ENCODE data around the gene ARSG.
"Not testable (repeated sequence)": the region's sequence is repeated elsewhere in the genome, so short reads cannot be mapped to it uniquely, and the experiment has no call there.

ARSG gene

DNA sequence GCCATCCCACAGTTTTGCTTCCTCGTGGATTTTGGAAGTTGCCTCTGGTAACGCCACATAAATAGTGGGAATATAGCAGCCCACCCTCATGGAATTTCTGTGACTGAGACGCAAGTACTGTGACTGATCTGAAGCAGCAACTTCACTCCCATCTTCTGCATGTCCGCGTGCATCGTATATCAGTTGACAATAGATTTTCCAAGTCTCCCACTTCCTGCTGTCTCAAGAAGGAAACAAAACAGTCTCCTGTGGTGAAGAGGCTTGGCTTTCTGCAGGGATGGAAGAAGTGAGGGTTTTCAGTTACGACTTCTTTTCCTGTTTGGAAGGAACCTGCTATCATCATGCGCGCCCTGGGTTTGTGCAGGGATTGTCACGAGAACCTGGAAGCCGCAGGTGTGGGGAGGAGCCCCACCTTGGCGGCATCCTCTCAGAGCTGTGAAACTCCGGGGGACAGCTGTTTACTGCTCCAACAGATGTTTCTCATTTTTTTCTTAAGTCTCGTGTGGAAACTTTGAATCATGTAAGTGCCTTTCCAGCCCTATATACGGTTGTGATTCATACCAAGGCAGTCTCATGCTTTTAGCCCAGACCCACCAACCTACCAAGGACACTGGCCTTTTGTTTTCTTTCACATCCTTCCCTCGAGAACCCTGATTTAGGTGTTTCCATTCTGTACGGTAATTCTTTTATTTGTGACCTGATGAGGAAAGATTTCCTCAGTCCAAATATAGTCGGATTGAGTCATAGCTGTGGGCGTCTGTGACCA is 108.5 kb downstream of the ARSG start:
- peak in 1 of 42 donors; percentile 31 for DNase-seq
- intact Hi-C loops (cut with DNase I): no loop called here

DNA sequence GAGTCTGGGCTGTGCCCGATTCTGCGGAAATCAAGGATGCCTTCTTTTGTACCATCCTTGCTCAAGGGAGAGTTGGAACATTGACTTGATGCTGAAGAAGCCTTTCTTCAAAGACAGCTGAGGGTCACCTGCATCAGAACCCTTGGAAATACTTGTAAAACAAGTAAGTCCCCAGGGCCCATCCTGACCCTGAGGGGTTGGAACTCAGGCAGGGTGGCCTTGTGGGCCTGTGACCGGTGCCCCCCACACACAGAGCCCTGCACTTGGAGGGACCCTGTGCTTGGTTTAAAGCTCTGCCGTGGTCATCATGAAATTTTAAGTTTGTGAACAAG is 109.1 kb downstream of the ARSG start:
- peak in 1 of 42 donors; percentile 36 for DNase-seq
- intact Hi-C loops (cut with DNase I): no loop called here

DNA sequence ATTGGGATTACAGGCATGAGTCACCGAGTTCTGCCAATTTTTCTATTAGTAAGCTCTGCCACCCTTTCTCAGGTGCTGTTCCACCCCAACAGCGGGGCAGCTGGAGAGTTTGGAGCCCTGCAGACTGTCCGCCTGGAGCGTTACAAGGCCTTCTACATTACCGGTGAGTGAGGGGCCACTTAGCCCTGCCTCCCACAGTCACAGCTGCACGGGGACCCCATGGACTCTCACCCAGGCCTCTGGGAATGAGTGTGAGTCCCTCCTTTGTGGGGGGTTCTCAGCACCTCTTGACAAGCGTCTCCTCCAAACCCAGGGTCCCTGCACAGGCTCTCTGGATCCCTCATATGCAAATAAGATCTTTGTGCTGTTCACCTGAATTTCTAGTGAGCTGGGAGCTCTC is 110.0 kb downstream of the ARSG start:
- intact Hi-C loops (cut with DNase I): no loop called here

DNA sequence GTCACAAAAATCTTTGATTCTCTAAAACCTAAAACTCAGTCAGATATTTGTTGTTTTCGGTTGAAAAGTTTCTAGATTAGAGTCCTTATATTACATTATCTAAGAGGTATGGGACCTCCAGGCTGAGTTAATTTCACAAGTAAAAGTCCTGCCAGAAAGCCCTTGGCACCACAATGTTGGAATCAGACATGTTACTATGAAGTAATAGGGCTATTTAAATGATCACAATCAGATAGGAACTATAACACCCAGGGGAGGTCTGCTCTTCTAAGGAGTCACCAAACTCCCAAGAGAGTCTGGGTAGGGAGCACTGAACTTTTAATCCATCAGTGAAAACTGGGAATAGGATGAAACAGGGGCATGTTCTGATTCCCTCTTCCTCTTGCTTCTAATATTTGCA is 111.8 kb downstream of the ARSG start:
- no peak for DNase-seq
- intact Hi-C loops (cut with DNase I): no loop called here

More for the DNA sequence above, 110.0 kb downstream of the ARSG start:
- DNase-seq: peak in 1 of 42 donors; percentile 26

DNA sequence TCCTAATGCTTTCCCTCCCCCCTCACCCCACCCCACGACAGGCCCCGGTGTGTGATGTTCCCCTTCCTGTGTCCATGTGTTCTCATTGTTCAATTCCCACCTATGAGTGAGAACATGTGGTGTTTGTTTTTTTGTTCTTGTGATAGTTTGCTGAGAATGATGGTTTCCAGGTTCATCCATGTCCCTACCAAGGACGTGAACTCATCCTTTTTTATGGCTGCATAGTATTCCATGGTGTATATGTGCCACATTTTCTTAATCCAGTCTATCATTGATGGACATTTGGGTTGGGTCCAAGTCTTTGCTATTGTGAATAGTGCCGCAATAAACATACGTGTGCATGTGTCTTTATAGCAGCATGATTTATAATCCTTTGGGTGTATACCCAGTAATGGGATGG is 112.5 kb downstream of the ARSG start:
- DNase-seq; intact Hi-C loops (cut with DNase I): not testable (repeated sequence)

DNA sequence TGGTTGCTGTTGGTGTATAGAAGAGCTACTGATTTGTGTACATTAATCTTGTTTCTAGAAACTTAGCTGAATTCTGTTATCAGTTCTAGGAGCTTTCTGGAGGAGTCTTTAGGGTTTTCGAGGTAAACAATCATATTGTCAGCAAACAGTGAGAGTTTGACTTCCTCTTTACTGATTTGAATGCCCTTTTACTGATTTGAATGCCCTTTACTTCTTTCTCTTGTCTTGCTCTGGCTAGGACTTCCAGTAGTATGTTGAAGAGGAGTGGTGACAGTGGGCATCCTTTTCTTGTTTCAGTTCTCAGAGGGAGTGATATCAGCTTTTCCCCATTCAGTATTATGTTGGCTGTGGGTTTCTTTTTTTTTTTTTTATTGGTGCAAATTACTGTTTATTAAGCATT is 116.4 kb downstream of the ARSG start:
- intact Hi-C loops (cut with DNase I): not testable (repeated sequence)

DNA sequence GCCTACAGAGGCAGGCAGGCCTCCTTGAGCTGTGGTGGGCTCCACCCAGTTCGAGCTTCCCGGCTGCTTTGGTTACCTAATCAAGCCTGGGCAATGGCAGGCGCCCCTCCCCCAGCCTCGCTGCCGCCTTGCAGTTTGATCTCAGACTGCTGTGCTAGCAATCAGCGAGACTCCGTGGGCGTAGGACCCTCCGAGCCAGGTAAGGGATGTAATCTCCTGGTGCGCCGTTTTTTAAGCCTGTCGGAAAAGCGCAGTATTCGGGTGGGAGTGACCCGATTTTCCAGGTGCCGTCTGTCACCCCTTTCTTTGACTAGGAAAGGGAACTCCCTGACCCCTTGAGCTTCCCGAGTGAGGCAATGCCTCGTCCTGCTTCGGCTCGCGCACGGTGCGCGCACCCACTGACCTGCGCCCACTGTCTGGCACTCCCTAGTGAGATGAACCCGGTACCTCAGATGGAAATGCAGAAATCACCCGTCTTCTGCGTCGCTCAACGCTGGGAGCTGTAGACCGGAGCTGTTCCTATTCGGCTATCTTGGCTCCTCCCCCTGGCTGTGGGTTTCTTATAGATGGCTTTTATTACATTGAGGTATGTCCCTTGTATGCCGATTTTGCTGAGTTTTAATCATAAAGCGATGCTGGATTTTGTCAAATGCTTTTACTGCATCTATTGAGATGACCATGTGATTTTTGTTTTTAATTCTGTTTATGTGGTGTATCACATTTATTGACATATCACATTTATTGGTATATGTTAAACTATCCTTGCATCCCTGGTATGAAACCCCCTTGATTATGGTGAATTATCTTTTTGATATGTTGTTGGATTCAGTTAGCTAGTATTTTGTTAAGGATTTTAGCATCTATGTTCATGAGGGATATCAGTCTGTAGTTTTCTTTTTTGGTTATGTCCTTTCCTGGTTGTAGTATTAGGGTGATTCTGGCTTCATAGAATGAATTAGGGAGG is 122.6 kb downstream of the ARSG start:
- DNase-seq: peak in 7 of 42 donors; percentile 13 to 64 (median 39)
- intact Hi-C loops (cut with DNase I): not testable (repeated sequence)

More for the DNA sequence above, 116.4 kb downstream of the ARSG start:
- DNase-seq: not testable (repeated sequence)

DNA sequence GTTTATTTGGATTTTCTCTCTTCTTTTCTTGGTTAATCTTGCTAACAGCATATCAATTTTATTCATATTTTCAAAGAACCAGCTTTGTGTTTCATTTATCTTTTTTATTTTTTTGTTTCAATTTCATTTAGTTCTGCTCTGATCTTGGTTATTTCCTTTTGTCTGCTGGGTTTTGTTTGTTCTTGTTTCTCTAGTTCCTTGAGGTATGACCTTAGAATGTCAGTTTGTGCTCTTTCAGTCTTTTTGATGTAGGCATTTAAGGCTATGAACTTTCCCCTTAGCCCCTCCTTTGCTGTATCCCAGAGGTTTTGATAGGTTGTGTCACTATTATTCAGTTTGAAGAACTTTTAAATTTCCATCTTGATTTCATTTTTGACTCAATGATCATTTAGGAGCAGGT is 123.6 kb downstream of the ARSG start:
- intact Hi-C loops (cut with DNase I); DNase-seq: not testable (repeated sequence)

DNA sequence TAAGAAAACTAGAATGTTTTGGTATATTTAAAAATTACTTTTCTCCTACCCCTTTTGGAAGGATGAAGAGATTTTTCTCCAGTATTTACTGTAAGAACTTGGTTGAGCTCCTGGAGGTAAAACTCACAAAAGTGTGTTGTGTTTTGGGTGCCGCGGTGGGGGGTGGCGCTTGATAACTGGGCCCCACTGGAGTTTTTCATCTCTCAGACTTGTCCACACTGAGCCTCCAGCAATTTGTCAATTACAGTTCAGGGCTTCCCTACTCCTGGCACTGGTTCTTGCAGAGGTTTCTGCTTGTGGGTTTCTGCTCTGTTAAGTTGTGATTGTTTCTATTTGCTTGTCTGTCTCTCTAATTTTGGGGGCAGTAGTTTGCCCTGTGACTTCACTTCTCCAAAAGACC is 126.0 kb downstream of the ARSG start:
- intact Hi-C loops (cut with DNase I): no loop called here
- no peak for DNase-seq

DNA sequence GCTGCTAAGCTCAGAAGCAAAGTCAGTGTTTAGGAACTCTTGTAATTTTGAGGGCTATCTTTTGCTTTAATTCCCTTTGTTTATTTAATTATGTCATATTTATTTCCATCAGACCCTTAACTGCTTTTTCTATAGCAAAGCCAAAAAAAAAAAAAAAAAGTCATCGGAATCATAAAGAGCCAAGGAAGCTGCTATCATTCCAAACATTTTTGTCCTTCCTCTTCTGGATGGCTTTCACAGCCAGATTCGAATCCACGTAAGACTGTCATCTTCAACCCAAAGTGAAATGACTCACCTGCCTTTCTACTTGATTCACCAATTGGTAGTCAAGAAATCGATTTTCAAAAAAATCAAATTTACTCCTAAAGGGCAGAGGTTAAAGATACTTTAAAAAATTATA is 127.6 kb downstream of the ARSG start:
- intact Hi-C loops (cut with DNase I): no loop called here
- DNase-seq: no peak

DNA sequence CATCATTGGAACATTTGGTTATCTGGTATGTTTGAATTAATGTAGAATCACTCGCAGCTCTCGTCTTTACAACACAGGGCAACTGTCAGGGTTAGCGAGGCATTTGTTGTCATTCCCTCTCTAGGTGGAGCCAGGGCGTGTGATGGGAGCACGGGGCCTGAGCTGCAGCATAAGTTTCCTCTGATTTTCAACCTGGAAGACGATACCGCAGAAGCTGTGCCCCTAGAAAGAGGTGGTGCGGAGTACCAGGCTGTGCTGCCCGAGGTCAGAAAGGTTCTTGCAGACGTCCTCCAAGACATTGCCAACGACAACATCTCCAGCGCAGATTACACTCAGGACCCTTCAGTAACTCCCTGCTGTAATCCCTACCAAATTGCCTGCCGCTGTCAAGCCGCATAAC is 128.8 kb downstream of the ARSG start:
- DNase-seq: no peak
- intact Hi-C loops (cut with DNase I): no loop called here

DNA sequence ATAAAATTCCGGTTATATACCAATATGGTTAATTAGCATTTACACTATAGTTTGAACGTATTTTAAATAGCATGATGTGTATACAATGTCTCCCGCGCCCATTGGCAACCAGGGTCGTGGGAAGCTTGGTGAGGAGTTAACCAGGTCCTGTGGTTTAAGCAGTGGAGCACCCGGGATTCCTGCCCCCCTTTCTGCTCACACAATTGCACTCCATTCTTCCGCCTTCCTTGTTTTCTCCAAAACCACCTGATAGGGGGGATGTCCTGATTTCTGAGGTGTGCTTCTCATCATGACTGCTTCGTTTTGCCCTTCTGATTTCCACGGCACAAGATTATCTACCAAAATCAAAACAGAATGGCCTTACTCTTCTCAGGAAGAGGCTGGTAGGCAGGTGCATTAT is 130.2 kb downstream of the ARSG start:
- intact Hi-C loops (cut with DNase I): no loop called here
- DNase-seq: peak in 1 of 42 donors; percentile 3

DNA sequence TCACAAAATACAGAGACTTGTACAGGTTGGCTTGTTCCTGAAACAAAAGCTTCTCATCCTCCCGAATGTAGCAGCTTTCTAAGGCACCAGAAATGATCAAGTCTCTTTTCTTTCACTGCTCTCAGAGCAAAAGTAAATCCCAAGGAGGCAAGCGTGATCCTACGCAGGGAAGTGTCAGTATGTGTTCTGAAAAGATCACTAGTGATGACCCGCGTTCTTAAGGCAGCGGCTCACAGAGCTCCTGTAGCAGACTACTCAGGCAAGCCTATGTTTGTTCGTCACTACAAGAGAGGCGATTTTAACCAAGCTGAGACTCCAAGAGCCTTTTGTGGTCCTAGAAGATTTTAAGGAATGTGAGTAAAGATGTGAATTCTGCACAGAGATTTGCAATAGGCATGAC is 131.5 kb downstream of the ARSG start:
- intact Hi-C loops (cut with DNase I): no loop called here
- DNase-seq: peak in 4 of 42 donors; percentile 5 to 24 (median 18)

DNA sequence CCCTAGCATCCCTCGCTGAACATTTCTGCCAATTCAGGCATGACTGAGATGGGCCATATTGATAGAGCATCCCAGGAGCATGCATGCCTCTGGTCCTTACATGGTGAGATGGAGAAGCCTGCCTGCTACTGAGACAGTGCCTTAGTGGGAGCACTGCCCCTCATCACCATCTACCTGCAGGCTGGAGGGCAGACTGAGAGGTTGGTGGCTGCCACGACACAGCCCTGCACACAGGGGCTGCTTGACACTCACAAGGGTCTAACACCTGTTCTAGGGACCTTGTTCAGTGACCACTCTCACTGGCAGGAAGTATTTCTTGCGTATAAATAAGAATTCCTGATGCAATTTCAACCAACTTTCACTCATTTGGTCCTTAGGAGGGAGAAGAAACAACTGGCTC is 132.0 kb downstream of the ARSG start:
- intact Hi-C loops (cut with DNase I): no loop called here
- no peak for DNase-seq

DNA sequence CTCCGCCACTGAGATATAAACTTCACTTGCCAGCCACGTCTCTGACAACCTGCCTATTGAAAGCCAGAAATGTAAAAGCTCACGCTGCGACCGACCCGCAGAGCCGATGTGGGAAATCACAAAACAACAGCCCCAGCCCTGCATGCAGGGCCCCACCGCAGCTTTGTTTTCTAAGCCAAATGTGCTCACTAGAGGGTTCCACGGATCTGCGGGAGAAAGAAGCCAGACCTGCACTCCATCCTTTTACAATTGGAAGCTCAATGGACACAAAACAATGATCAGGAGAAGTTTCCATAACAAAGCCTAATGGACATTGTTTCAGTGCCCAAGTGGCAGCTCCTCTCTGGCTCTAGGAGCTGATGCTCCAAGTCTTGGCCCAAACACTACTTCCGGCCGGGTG is 132.9 kb downstream of the ARSG start:
- intact Hi-C loops (cut with DNase I): no loop called here
- DNase-seq: peak in 1 of 42 donors; percentile 19

DNA sequence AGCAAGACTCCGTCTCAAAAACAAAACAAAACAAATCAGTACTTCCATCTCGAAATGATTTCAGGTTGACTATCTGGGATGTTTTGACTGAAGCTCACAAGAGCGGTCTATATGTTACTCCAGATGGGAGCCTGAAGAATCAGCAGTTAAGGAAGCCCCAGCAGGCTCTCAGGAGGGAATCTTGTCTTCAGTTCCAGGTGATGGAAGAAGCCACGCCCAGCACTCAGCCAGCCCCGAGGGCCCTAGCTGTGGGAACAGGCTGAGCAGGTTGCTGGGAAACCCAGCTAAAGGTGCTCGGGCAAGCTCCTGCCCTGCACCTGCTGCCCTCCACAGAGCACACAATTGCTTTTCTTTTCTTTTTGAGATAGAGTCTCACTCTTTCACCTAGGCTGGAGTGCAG is 133.6 kb downstream of the ARSG start:
- intact Hi-C loops (cut with DNase I): no loop called here
- no peak for DNase-seq

DNA sequence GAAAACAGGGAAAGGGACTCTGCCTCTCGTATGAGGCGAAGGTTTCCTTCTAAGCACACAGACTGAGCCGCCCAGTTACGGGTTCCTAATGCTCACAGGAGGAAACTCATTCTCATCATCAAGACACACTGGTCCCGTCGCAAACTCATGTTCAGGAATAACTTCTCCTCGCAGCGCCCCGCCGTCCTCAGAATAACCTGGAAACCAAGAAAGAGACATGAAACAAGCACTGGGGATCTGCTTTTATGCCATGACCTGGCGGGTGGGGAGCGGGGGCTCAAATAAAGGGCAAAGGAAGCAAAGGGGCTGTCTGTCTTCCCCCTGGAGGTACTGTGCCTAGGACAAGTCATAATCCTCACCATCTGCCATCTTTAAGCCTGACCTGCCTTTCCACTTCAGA is 134.7 kb downstream of the ARSG start:
- no peak for DNase-seq

DNA sequence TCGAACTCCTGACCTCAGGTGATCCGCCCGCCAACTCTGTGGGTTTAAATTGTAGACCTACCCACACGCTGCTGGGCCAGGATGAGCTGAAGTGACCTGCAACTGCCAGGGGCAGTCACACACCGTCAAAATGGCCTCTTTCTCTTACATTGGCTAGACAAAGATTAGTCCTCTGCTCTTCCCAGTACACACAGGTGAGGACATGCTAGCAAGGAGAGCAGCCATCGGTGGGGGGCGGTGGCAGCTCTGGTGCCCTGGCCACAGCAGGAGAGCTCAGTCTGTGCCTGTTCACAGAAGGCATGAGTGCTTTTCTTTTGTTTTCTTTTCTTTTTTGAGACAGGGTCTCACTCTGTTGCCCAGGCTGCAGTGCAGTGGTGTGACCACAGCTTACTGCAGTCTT is 136.3 kb downstream of the ARSG start:
- intact Hi-C loops (cut with DNase I): no loop called here
- no peak for DNase-seq

More for the DNA sequence above, 134.7 kb downstream of the ARSG start:
- intact Hi-C loops (cut with DNase I): no loop called here

DNA sequence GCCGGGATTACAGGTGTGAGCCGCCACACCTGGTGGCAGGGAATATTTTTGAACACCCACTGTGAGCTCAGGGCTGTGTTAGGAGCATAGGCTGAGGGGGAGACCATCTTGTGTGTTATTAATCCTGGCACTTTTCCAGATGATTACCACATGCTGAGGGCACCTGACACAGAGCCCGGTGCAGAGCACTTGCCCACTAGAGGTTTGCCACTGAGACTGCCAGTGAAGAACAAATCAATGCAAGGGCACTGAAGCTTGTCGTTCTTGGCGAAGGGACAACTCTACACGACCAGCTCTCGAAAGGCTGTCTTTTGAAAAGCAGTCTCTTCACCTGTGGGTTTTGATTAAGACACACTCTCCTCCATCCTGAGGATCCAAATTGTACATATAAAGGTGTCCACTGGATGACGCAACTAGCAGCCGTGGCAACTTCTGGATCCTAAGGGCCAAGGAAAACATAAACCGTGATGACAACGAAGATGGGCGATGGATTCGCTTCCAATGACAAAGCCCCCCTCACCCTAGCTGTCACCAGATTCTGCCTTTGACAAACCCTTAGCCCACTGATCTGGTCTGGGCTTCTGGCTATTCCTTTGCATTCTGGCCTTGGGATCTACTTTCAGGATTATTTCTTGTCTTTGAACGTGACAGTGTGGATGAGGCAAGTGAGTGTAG is 137.3 kb downstream of the ARSG start:
- DNase-seq: no peak
- intact Hi-C loops (cut with DNase I): no loop called here

DNA sequence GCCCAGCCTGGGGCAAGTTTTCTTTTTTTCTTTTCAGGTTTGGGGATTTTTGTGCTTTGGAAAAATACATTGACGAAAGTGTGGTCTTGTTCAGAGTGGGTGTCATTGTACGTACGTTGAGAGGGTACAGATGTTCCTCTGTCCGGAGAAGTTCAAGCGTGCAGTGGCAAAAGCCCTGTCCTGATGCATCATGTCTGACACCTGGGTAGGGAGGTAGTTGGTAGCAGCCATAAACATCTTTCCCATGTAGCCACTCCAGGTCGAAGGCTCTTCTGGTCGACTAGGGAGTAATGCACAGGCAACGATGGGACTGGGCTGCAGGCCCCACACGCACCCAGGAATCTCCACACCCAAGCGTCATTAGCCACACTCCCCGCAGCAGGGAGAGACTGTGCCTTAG is 138.6 kb downstream of the ARSG start:
- intact Hi-C loops (cut with DNase I): loop anchor here (10.0 kb wide), 1 partner anchor 135 kb away; the partner anchor contains the start of genes ARSG and SLC16A6
- DNase-seq: no peak

All from head of caudate nucleus (tissue), 42 donors.